Gastrocnemius medialis (tissue), 4 donors: ENCODE data around the gene EHD4.

ENCODE experiments used
- CTCF ChIP-seq, 5 experiments: fragments of 450-650 bp in 3 of 5; fragments of 200-600 bp in 2 of 5; sonication (generic) in 2 of 5; IDR thresholded peaks in 4 of 5; conservative IDR thresholded peaks in 1 of 5; 1 replicate in 4 of 5; 2 replicates in 1 of 5; pipeline ENCODE4 v1.5.1; 2016 to 2019; ENCODE audit warnings: antibody characterized with exemption in 5 of 5, mild to moderate bottlenecking in 3 of 5, moderate library complexity in 3 of 5
- POLR2A ChIP-seq, 2 donors: fragments of 450-650 bp; IDR thresholded peaks; one replicate each; pipeline ENCODE4 v1.6.1; 2017; ENCODE audit warnings: antibody characterized with exemption in 2 of 2, mild to moderate bottlenecking in 2 of 2, moderate library complexity in 2 of 2

GRCh38 chr15:41996376-41996775 is 24.0 kb upstream of the EHD4 start:
- TF ChIP-seq CTCF (IDR thresholded peaks at IDR 0.05 in 4 of 5, conservative IDR thresholded peaks at IDR 0.05 in 1 of 5) (no peak), POLR2A (IDR thresholded peaks at IDR 0.05) (no peak)
